HepG2 (cell line): Measurements from ENCODE around the gene FAM131A. TPM values are rescaled to one million over a fixed set of nuclear protein-coding genes. Genes with fewer than 3 reads are reported as not detected.

ENCODE experiments used
- EED ChIP-seq: sonication (generic); formaldehyde crosslinking; IDR thresholded peaks from 2 replicates; pipeline ENCODE4 v1.5.0; 2020; ENCODE audit warnings: mild to moderate bottlenecking, missing genetic modification reagents
- HHEX ChIP-seq: IDR thresholded peaks from 2 replicates; pipeline ENCODE4 v1.6.1; 2016; ENCODE audit warnings: control low read depth
- MEF2D ChIP-seq: sonication (generic); formaldehyde crosslinking; IDR thresholded peaks from 2 replicates; pipeline ENCODE4 v1.5.1; 2020; ENCODE audit warnings: mild to moderate bottlenecking, missing genetic modification reagents
- RARG ChIP-seq: sonication (generic); formaldehyde crosslinking; IDR thresholded peaks from 2 replicates; pipeline ENCODE4 v1.4.0; 2020; ENCODE audit warnings: low read depth, mild to moderate bottlenecking, missing genetic modification reagents
- STAG1 ChIP-seq: sonication (generic); formaldehyde crosslinking; IDR thresholded peaks from 2 replicates; pipeline ENCODE4 v1.4.0; 2020; ENCODE audit warnings: missing genetic modification reagents
- THAP11 ChIP-seq: IDR thresholded peaks from 2 replicates; pipeline ENCODE4 v1.6.1; 2016; ENCODE audit warnings: missing biosample characterization, missing genetic modification reagents
- ZNF136 ChIP-seq: sonication (generic); formaldehyde crosslinking; IDR thresholded peaks from 2 replicates; pipeline ENCODE4 v1.8.1; 2022; ENCODE audit warnings: low read depth, mild to moderate bottlenecking, moderate library complexity, missing genetic modification reagents
- ZNF160 ChIP-seq: sonication (generic); formaldehyde crosslinking; IDR thresholded peaks from 2 replicates; pipeline ENCODE4 v1.8.0; 2022; ENCODE audit warnings: mild to moderate bottlenecking, inconsistent platforms, missing genetic modification reagents
- ZNF343 ChIP-seq: sonication (generic); formaldehyde crosslinking; IDR thresholded peaks from 2 replicates; pipeline ENCODE4 v1.4.0; 2020; ENCODE audit warnings: mild to moderate bottlenecking, missing genetic modification reagents
- ZNF773 ChIP-seq: sonication (generic); formaldehyde crosslinking; IDR thresholded peaks from 2 replicates; pipeline ENCODE4 v1.4.0; 2020; ENCODE audit warnings: missing genetic modification reagents, borderline replicate concordance
- polyA plus RNA-seq, 8 experiments: library from polyadenylated mRNA; depleted of rRNA in 3 of 8; stranded (reverse) in 7 of 8; unstranded in 1 of 8; fragments of >200 nt; fragmentation: Illumina TruSeq in 4 of 8; extraction: Trizol in 4 of 8; gene quantifications; 2 replicates each; pipeline versions ENCODE4 v1.2.1 to v1.2.3, GENCODE V29; 2011 to 2016; ENCODE audit warnings: low read depth in 4 of 8, missing spikeins in 1 of 8, mixed read lengths in 1 of 8; ENCODE audit not compliant: insufficient read depth in 1 of 8
- total RNA-seq, 5 experiments: library from RNA; depleted of rRNA; stranded (reverse); fragments of >200 nt; fragmentation: Illumina TruSeq; extraction: Trizol; gene quantifications; 2 replicates each; pipeline ENCODE4 v1.2.3, GENCODE V29; 2016; ENCODE audit warnings: low read depth in 1 of 5
- TF ChIP-seq, protein P1 (sequence below), 2 experiments: sonication (generic) in 1 of 2; formaldehyde crosslinking in 1 of 2; IDR thresholded peaks; 2 replicates each; pipeline versions ENCODE4 v1.6.1 to v1.9.0; 2014 to 2022; ENCODE audit warnings: antibody characterized with exemption in 1 of 2, borderline replicate concordance in 1 of 2, inconsistent platforms in 1 of 2, low read depth in 1 of 2, missing genetic modification reagents in 1 of 2
- TF ChIP-seq, protein P2 (sequence below): sonication (generic); formaldehyde crosslinking; IDR thresholded peaks from 2 replicates; pipeline ENCODE4 v1.4.0; 2020; ENCODE audit warnings: missing genetic modification reagents, borderline replicate concordance
- TF ChIP-seq, protein P3 (sequence below): sonication (generic); formaldehyde crosslinking; IDR thresholded peaks from 2 replicates; pipeline ENCODE4 v1.4.0; 2020; ENCODE audit warnings: missing genetic modification reagents
- TF ChIP-seq, protein P4 (sequence below): sonication (generic); formaldehyde crosslinking; IDR thresholded peaks from 2 replicates; pipeline ENCODE4 v1.8.1; 2022; ENCODE audit warnings: mild to moderate bottlenecking, missing genetic modification reagents

FAM131A gene
- total and polyA plus RNA-seq, 2 of the 13 experiments (the other 11 are each of a cell fraction or from before 2014, with no cell fraction given), result 9.2 to 9.3 TPM

DNA sequence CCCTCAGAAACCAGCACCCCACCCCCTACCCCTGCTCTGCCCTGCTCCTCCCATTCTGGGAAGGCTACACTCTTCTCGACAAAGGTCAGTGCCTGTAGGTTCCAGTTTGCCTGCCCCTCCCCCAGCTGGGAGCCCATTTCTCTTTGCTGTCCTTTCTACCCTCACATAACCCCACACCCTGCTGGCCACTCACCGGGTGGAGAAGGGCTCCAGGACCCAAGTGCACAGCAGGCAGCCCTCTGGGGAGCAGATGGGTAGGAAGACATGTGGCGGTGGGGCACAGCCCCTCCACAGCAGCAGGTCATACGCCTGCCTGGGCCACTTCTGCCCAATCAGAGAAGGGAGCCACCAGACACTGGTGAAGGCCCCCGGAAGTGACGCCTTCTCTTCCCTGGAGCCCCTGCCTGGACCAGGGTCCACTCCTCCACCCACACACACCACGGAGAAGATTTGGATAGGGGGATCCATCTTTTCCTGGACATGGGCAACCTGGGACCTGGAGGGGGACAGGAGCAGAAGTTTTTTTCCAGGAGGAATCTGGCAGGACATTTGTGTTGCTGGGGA is 40.6 kb downstream of the FAM131A start, which contains the start of gene THPO (continued):
- TF ChIP-seq, protein P1, sequence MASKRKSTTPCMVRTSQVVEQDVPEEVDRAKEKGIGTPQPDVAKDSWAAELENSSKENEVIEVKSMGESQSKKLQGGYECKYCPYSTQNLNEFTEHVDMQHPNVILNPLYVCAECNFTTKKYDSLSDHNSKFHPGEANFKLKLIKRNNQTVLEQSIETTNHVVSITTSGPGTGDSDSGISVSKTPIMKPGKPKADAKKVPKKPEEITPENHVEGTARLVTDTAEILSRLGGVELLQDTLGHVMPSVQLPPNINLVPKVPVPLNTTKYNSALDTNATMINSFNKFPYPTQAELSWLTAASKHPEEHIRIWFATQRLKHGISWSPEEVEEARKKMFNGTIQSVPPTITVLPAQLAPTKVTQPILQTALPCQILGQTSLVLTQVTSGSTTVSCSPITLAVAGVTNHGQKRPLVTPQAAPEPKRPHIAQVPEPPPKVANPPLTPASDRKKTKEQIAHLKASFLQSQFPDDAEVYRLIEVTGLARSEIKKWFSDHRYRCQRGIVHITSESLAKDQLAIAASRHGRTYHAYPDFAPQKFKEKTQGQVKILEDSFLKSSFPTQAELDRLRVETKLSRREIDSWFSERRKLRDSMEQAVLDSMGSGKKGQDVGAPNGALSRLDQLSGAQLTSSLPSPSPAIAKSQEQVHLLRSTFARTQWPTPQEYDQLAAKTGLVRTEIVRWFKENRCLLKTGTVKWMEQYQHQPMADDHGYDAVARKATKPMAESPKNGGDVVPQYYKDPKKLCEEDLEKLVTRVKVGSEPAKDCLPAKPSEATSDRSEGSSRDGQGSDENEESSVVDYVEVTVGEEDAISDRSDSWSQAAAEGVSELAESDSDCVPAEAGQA (IDR thresholded peaks at IDR 0.05; ENCODE audit: low read depth), result peak; percentile 30; the same call in 1 of the 2 replicates
- TF ChIP-seq, protein P1 (CRISPR knock-in tag; IDR thresholded peaks at IDR 0.05; ENCODE audit: borderline replicate concordance), result no peak
- TF ChIP-seq, protein P2, sequence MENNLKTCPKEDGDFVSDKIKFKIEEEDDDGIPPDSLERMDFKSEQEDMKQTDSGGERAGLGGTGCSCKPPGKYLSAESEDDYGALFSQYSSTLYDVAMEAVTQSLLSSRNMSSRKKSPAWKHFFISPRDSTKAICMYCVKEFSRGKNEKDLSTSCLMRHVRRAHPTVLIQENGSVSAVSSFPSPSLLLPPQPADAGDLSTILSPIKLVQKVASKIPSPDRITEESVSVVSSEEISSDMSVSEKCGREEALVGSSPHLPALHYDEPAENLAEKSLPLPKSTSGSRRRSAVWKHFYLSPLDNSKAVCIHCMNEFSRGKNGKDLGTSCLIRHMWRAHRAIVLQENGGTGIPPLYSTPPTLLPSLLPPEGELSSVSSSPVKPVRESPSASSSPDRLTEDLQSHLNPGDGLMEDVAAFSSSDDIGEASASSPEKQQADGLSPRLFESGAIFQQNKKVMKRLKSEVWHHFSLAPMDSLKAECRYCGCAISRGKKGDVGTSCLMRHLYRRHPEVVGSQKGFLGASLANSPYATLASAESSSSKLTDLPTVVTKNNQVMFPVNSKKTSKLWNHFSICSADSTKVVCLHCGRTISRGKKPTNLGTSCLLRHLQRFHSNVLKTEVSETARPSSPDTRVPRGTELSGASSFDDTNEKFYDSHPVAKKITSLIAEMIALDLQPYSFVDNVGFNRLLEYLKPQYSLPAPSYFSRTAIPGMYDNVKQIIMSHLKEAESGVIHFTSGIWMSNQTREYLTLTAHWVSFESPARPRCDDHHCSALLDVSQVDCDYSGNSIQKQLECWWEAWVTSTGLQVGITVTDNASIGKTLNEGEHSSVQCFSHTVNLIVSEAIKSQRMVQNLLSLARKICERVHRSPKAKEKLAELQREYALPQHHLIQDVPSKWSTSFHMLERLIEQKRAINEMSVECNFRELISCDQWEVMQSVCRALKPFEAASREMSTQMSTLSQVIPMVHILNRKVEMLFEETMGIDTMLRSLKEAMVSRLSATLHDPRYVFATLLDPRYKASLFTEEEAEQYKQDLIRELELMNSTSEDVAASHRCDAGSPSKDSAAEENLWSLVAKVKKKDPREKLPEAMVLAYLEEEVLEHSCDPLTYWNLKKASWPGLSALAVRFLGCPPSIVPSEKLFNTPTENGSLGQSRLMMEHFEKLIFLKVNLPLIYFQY (CRISPR knock-in tag), result peak; percentile 14; the same call in 1 of the 2 replicates
- TF ChIP-seq, protein P3, sequence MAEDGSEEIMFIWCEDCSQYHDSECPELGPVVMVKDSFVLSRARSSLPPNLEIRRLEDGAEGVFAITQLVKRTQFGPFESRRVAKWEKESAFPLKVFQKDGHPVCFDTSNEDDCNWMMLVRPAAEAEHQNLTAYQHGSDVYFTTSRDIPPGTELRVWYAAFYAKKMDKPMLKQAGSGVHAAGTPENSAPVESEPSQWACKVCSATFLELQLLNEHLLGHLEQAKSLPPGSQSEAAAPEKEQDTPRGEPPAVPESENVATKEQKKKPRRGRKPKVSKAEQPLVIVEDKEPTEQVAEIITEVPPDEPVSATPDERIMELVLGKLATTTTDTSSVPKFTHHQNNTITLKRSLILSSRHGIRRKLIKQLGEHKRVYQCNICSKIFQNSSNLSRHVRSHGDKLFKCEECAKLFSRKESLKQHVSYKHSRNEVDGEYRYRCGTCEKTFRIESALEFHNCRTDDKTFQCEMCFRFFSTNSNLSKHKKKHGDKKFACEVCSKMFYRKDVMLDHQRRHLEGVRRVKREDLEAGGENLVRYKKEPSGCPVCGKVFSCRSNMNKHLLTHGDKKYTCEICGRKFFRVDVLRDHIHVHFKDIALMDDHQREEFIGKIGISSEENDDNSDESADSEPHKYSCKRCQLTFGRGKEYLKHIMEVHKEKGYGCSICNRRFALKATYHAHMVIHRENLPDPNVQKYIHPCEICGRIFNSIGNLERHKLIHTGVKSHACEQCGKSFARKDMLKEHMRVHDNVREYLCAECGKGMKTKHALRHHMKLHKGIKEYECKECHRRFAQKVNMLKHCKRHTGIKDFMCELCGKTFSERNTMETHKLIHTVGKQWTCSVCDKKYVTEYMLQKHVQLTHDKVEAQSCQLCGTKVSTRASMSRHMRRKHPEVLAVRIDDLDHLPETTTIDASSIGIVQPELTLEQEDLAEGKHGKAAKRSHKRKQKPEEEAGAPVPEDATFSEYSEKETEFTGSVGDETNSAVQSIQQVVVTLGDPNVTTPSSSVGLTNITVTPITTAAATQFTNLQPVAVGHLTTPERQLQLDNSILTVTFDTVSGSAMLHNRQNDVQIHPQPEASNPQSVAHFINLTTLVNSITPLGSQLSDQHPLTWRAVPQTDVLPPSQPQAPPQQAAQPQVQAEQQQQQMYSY (CRISPR knock-in tag), result no peak
- TF ChIP-seq EED (CRISPR knock-in tag), result no peak
- TF ChIP-seq ZNF773 (CRISPR knock-in tag), result no peak
- TF ChIP-seq ZNF160 (CRISPR knock-in tag), result no peak
- 0 out of 2 replicates have a peak, but pooled peaks have one; percentile 15 for TF ChIP-seq MEF2D (CRISPR knock-in tag)
- no peak for TF ChIP-seq ZNF136 (CRISPR knock-in tag)
- TF ChIP-seq STAG1 (CRISPR knock-in tag), result no peak
- TF ChIP-seq THAP11 (CRISPR knock-in tag), result peak; percentile 84
- no peak for TF ChIP-seq RARG
- TF ChIP-seq HHEX, result no peak
- TF ChIP-seq, protein P4, sequence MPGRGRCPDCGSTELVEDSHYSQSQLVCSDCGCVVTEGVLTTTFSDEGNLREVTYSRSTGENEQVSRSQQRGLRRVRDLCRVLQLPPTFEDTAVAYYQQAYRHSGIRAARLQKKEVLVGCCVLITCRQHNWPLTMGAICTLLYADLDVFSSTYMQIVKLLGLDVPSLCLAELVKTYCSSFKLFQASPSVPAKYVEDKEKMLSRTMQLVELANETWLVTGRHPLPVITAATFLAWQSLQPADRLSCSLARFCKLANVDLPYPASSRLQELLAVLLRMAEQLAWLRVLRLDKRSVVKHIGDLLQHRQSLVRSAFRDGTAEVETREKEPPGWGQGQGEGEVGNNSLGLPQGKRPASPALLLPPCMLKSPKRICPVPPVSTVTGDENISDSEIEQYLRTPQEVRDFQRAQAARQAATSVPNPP (CRISPR knock-in tag), result no peak
- TF ChIP-seq ZNF343 (CRISPR knock-in tag), result no peak
